ENCODE data around the gene RDH12. TPM values are rescaled to one million over a fixed set of nuclear protein-coding genes. Genes with fewer than 3 reads are reported as not detected.

The RDH12 gene
- polyA plus RNA-seq, 1 donor from 2014 or later = not detected

GRCh38 chr14:67748312-67748711, 46.6 kb downstream of the RDH12 start:
- Histone ChIP-seq H3K27me3 (ENCODE audit: insufficient read depth, low read depth, low read length) (no peaks in the 10 kb centered on the region), H3F3A (ENCODE audit: insufficient read depth, low read length, poor library complexity, severe bottlenecking) (no peaks in the 10 kb centered on the region), H3K4me2 (ENCODE audit: low read length) (no peak overlapping the region), H3K79me2 (replicated peaks; ENCODE audit: insufficient read depth, low read length) (no peaks in the 10 kb centered on the region), H3K36me3 (ENCODE audit: insufficient read depth, low read length) (peaks cover 8% of the 10 kb centered on the region), H3K9me2 (ENCODE audit: insufficient read depth, low read length) (no peaks in the 10 kb centered on the region), H2AFZ (ENCODE audit: low read depth, low read length) (no peak overlapping the region), H4K20me1 (ENCODE audit: insufficient read depth) (no peaks in the 10 kb centered on the region), H3K9me3 (ENCODE audit: low read length) (no peaks in the 10 kb centered on the region), H3K4me3 (ENCODE audit: low read length) (no peak overlapping the region), H3K9ac (ENCODE audit: low read length) (no peak overlapping the region), H3K27ac (ENCODE audit: low read length) (no peak overlapping the region)
- TF ChIP-seq SMC3 (conservative IDR thresholded peaks at IDR 0.05; ENCODE audit: poor library complexity) = no peak
- no peak for TF ChIP-seq EZH2 (IDR thresholded peaks at IDR 0.05; ENCODE audit: borderline replicate concordance, insufficient read depth, low read length, poor library complexity, severe bottlenecking)
- no peak for TF ChIP-seq REST (IDR thresholded peaks at IDR 0.05; ENCODE audit: borderline replicate concordance)
- TF ChIP-seq TAF1 (IDR thresholded peaks at IDR 0.05; ENCODE audit: low read depth) = no peak
- TF ChIP-seq EP300 (conservative IDR thresholded peaks at IDR 0.05; ENCODE audit: poor library complexity, severe bottlenecking) = no peak
- TF ChIP-seq MXI1 (conservative IDR thresholded peaks at IDR 0.05; ENCODE audit: poor library complexity, severe bottlenecking) = no peak
- no peak for TF ChIP-seq POLR2AphosphoS5 (IDR thresholded peaks at IDR 0.05)
- no peak for TF ChIP-seq CTCF (IDR thresholded peaks at IDR 0.05; ENCODE audit: poor library complexity, severe bottlenecking)
- TF ChIP-seq RAD21 (conservative IDR thresholded peaks at IDR 0.05) = no peak

- no peak for TF ChIP-seq TAF1 (IDR thresholded peaks at IDR 0.05; ENCODE audit: low read depth)
- TF ChIP-seq MXI1 (conservative IDR thresholded peaks at IDR 0.05; ENCODE audit: poor library complexity, severe bottlenecking) = no peak
- TF ChIP-seq RAD21 (conservative IDR thresholded peaks at IDR 0.05) = no peak
- no peak for TF ChIP-seq POLR2AphosphoS5 (IDR thresholded peaks at IDR 0.05)
- TF ChIP-seq EZH2 (IDR thresholded peaks at IDR 0.05; ENCODE audit: borderline replicate concordance, insufficient read depth, low read length, poor library complexity, severe bottlenecking) = no peak
- TF ChIP-seq SMC3 (conservative IDR thresholded peaks at IDR 0.05; ENCODE audit: poor library complexity) = no peak
- TF ChIP-seq EP300 (conservative IDR thresholded peaks at IDR 0.05; ENCODE audit: poor library complexity, severe bottlenecking) = no peak
- no peak for TF ChIP-seq CTCF (IDR thresholded peaks at IDR 0.05; ENCODE audit: poor library complexity, severe bottlenecking)
- TF ChIP-seq REST (IDR thresholded peaks at IDR 0.05; ENCODE audit: borderline replicate concordance) = no peak
- no peaks in the 10 kb centered on the region for H3K9me2 ChIP-seq (ENCODE audit: insufficient read depth, low read length)
- no peak overlapping the region for H3K4me2 ChIP-seq (ENCODE audit: low read length)
- no peaks in the 10 kb centered on the region for H3K27me3 ChIP-seq (ENCODE audit: insufficient read depth, low read depth, low read length)
- no peaks in the 10 kb centered on the region for H3K9me3 ChIP-seq (ENCODE audit: low read length)
- H3K27ac ChIP-seq (ENCODE audit: low read length) = no peak overlapping the region
- H2AFZ ChIP-seq (ENCODE audit: low read depth, low read length) = no peak overlapping the region
- H4K20me1 ChIP-seq (ENCODE audit: insufficient read depth) = no peaks in the 10 kb centered on the region
- H3K9ac ChIP-seq (ENCODE audit: low read length) = no peak overlapping the region
- no peaks in the 10 kb centered on the region for H3F3A ChIP-seq (ENCODE audit: insufficient read depth, low read length, poor library complexity, severe bottlenecking)
- peaks cover 15% of the 10 kb centered on the region for H3K36me3 ChIP-seq (ENCODE audit: insufficient read depth, low read length)
- no peaks in the 10 kb centered on the region for H3K79me2 ChIP-seq (replicated peaks; ENCODE audit: insufficient read depth, low read length)
- H3K4me3 ChIP-seq (ENCODE audit: low read length) = no peak overlapping the region
These were observed 47.8 kb downstream of the RDH12 start for GRCh38 chr14:67749341-67750084.

Measured in neural cell (in vitro differentiated cells).